ENCODE measurements around the gene TNFAIP8L2.

Gene TNFAIP8L2

GRCh38 chr1:151146072-151146411, 10.4 kb upstream of the TNFAIP8L2 start:
- no peak for TF ChIP-seq CTCF (conservative IDR thresholded peaks at IDR 0.05; ENCODE audit: low read depth, low read length)
- peak overlapping the region; percentile 71 for H3K4me3 ChIP-seq (ENCODE audit: low read length)
- DNase-seq (ENCODE audit: low read depth): no peak

GRCh38 chr1:151146412-151147131, 9.9 kb upstream of the TNFAIP8L2 start, which contains the start of gene SEMA6C:
TSS of gene SEMA6C (minus strand) at chr1:151146631. CDS start at chr1:151142621, 4,010 bp downstream.
- DNase-seq (ENCODE audit: low read depth): peak; percentile 64
- H3K4me3 ChIP-seq (ENCODE audit: low read length): peak within 1 kb of the TSS; percentile 71
- TF ChIP-seq CTCF (conservative IDR thresholded peaks at IDR 0.05; ENCODE audit: low read depth, low read length): no peak

- TF ChIP-seq CTCF (conservative IDR thresholded peaks at IDR 0.05; ENCODE audit: low read depth, low read length): no peak
- no peak for DNase-seq (ENCODE audit: low read depth)
- H3K4me3 ChIP-seq (ENCODE audit: low read length): peak overlapping the region; percentile 71
Measured at GRCh38 chr1:151147132-151147503, 9.3 kb upstream of the TNFAIP8L2 start.

GRCh38 chr1:151147665-151148064, 8.8 kb upstream of the TNFAIP8L2 start:
- TF ChIP-seq CTCF (conservative IDR thresholded peaks at IDR 0.05; ENCODE audit: low read depth, low read length): no peak
- no peak for DNase-seq (ENCODE audit: low read depth)
- no peak overlapping the region for H3K4me3 ChIP-seq (ENCODE audit: low read length)

GRCh38 chr1:151157067-151157531, 650 bp downstream of the TNFAIP8L2 start:
- TF ChIP-seq CTCF (conservative IDR thresholded peaks at IDR 0.05; ENCODE audit: low read depth, low read length): no peak
- no peak for DNase-seq (ENCODE audit: low read depth)
- H3K4me3 ChIP-seq (ENCODE audit: low read length): no peak overlapping the region

GRCh38 chr1:151158326-151158725, 1.9 kb downstream of the TNFAIP8L2 start:
- no peak for DNase-seq (ENCODE audit: low read depth)
- TF ChIP-seq CTCF (conservative IDR thresholded peaks at IDR 0.05; ENCODE audit: low read depth, low read length): no peak
- no peak overlapping the region for H3K4me3 ChIP-seq (ENCODE audit: low read length)

GRCh38 chr1:151158751-151159251, 2.4 kb downstream of the TNFAIP8L2 start:
- H3K4me3 ChIP-seq (ENCODE audit: low read length): no peak overlapping the region
- no peak for TF ChIP-seq CTCF (conservative IDR thresholded peaks at IDR 0.05; ENCODE audit: low read depth, low read length)
- DNase-seq (ENCODE audit: low read depth): no peak
